ENCODE results near the gene NPPA. TPM values are rescaled to one million over a fixed set of nuclear protein-coding genes. Genes with fewer than 3 reads are reported as not detected.

Gene NPPA
- polyA plus RNA-seq, 1 experiment: not detected

DNA sequence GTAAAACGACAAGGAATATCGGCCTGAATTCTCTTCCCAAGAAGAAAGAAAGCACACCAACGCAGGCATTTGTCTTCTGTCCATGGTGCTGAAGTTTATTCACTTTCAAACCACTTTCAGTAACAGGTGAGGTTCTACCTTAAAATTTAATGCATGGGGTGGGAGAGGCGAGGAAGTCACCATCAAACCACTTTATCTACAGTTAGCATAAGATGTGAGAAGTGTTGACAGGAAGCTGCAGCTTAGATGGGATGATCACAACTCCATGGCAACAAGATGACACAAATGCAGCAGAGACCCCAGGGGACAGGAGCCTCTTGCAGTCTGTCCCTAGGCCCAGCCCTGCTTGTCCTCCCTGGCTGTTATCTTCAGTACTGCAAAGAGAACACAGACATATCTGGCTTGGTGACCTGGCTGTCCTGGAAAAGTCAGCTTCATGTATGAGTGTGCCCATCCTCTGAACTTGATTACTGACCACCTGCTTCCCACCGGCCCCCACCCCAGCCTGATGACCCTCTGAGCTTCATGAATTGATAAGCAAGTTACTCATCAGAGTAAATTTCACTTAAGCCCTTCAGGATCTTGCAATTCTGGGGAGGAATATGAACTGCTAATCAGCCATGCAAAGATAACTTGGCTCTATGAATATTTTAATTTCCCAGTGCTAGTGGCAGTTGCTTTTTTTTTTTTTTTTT, 1.8 kb downstream of the NPPA start:
- no peaks in the 10 kb centered on the region for H3K27me3 ChIP-seq (ENCODE audit: control insufficient read depth, insufficient read depth, low read length)
- TF ChIP-seq, protein P1, sequence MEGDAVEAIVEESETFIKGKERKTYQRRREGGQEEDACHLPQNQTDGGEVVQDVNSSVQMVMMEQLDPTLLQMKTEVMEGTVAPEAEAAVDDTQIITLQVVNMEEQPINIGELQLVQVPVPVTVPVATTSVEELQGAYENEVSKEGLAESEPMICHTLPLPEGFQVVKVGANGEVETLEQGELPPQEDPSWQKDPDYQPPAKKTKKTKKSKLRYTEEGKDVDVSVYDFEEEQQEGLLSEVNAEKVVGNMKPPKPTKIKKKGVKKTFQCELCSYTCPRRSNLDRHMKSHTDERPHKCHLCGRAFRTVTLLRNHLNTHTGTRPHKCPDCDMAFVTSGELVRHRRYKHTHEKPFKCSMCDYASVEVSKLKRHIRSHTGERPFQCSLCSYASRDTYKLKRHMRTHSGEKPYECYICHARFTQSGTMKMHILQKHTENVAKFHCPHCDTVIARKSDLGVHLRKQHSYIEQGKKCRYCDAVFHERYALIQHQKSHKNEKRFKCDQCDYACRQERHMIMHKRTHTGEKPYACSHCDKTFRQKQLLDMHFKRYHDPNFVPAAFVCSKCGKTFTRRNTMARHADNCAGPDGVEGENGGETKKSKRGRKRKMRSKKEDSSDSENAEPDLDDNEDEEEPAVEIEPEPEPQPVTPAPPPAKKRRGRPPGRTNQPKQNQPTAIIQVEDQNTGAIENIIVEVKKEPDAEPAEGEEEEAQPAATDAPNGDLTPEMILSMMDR (IDR thresholded peaks at IDR 0.05; ENCODE audit: low read depth, low read length): no peak
- CTCF ChIA-PET: interaction anchor here (0.7 kb wide), 1 partner anchor 1430 kb away, joined by 4 read pairs; no protein-coding TSS in a partner anchor
- DNase-seq (ENCODE audit: low read depth, low spot score): no peak
- H3K9me3 ChIP-seq (ENCODE audit: control insufficient read depth, insufficient read depth, low read length): no peaks in the 10 kb centered on the region; the same call in 1 of the 2 replicates
- H3K4me3 ChIP-seq (ENCODE audit: low read depth, low read length): no peak overlapping the region
- no peak overlapping the region for H3K27ac ChIP-seq (ENCODE audit: low read depth, low read length)
- POLR2A ChIA-PET: interaction anchor here (1.0 kb wide), 1 partner anchor 8 kb away, joined by 3 read pairs; no protein-coding TSS in a partner anchor

DNA sequence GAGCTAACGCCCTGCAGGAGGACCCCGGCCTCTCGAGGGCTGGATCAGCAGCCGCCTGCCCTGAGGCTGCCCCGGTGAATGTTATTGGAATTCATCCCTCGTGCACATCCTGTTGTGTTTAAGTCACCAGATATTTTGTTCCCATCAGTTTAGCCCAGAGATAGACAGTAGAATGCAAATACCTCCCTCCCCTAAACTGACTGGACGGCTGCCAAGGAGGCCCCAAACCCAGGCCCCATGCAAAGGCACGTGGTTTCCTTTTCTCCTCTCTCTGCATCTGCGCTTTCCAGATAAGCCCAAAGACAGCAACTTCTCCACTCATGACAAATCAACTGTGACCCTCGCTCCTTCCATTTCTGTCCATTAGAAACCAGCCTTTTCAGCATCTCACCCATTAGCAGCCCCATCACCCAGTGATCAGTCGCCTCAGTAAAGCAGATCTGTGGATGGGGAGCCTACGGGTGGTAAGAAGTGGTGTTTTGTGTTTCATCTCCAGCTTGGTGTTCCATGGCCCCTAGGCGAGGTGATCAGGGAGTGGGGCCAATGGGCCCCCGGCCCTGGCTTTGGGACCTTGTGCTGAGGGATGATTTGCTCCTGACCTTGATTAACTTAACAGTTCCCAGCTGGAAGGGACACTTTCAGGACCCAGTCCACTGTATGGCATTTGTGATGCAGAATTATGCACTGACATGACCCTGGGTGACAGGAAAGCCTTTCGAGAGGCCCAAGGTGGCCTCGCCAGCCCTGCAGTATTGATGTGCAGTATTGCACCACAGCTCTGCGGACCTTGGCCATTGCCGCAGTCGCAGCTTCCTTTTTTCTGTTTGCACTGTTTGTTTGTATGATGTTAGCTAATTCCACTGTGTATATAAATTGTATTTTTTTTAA, 5.2 kb downstream of the NPPA start:
- no peaks in the 10 kb centered on the region; the same call in 1 of the 2 replicates for H3K9me3 ChIP-seq (ENCODE audit: control insufficient read depth, insufficient read depth, low read length)
- no peak for DNase-seq (ENCODE audit: low read depth, low spot score)
- H3K27ac ChIP-seq (ENCODE audit: low read depth, low read length): no peak overlapping the region
- H3K27me3 ChIP-seq (ENCODE audit: control insufficient read depth, insufficient read depth, low read length): no peaks in the 10 kb centered on the region
- no peak overlapping the region for H3K4me3 ChIP-seq (ENCODE audit: low read depth, low read length)
- TF ChIP-seq, protein P1 (IDR thresholded peaks at IDR 0.05; ENCODE audit: low read depth, low read length): no peak
- CTCF ChIA-PET: interaction anchor here (0.8 to 2.2 kb wide), 2 partner anchors 65 to 249 kb away, joined by 3 to 7 read pairs; no protein-coding TSS in a partner anchor
- POLR2A ChIA-PET: interaction anchor here (0.6 kb wide), 2 partner anchors 67 to 90 kb away, joined by 3 to 5 read pairs; no protein-coding TSS in a partner anchor

DNA sequence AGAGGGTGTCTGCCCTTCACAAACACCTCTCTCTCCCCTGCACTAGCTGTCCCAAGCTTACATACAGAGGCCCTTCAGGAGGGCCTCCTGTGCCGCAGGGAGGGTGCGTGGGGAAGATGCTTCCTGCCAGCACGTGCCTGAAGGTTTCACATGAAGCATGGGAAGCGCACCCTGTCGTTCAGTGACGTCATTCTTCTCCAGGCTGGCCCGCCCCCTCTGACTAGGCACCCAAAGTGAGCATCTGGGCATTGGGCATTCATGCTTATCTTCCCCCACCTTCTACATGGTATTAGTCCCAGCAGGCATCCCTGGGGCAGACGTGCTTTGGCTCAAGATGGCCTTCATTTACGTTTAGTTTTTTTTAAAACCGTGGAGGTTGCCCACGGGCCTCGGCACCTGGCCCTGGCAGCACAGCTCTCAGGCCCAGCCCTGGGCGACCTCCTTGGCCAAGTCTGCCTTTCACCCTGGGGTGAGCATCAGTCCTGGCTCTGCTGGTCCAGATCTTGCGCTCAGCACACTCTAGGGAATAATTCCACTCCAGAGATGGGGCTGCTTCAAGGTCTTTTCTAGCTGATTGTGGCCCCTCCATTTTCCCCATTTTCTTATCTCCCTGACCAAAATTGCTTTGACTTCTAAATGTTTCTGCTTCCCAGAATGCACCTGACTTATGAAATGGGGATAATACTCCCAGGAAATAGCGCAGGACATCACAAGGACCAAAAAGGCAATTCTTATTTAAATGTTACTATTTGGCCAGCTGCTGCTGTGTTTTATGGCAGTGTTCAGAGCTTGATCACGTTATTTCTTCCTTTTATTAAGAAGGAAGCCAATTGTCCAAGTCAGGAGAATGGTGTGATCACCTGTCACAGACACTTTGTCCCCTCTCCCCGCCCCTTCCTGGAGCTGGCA, 6.1 kb downstream of the NPPA start:
- no peak for DNase-seq (ENCODE audit: low read depth, low spot score)
- H3K4me3 ChIP-seq (ENCODE audit: low read depth, low read length): no peak overlapping the region
- H3K27ac ChIP-seq (ENCODE audit: low read depth, low read length): no peak overlapping the region
- ChIA-PET POLR2A (interaction anchor here (0.6 kb wide), 1 partner anchor 91 kb away, joined by 5 read pairs; no protein-coding TSS in a partner anchor), CTCF (interaction anchor here (0.8 to 2.2 kb wide), 2 partner anchors 66 to 249 kb away, joined by 3 to 7 read pairs; no protein-coding TSS in a partner anchor)
- H3K27me3 ChIP-seq (ENCODE audit: control insufficient read depth, insufficient read depth, low read length): no peaks in the 10 kb centered on the region
- TF ChIP-seq, protein P1 (IDR thresholded peaks at IDR 0.05; ENCODE audit: low read depth, low read length): no peak
- H3K9me3 ChIP-seq (ENCODE audit: control insufficient read depth, insufficient read depth, low read length): no peaks in the 10 kb centered on the region; the same call in 1 of the 2 replicates

DNA sequence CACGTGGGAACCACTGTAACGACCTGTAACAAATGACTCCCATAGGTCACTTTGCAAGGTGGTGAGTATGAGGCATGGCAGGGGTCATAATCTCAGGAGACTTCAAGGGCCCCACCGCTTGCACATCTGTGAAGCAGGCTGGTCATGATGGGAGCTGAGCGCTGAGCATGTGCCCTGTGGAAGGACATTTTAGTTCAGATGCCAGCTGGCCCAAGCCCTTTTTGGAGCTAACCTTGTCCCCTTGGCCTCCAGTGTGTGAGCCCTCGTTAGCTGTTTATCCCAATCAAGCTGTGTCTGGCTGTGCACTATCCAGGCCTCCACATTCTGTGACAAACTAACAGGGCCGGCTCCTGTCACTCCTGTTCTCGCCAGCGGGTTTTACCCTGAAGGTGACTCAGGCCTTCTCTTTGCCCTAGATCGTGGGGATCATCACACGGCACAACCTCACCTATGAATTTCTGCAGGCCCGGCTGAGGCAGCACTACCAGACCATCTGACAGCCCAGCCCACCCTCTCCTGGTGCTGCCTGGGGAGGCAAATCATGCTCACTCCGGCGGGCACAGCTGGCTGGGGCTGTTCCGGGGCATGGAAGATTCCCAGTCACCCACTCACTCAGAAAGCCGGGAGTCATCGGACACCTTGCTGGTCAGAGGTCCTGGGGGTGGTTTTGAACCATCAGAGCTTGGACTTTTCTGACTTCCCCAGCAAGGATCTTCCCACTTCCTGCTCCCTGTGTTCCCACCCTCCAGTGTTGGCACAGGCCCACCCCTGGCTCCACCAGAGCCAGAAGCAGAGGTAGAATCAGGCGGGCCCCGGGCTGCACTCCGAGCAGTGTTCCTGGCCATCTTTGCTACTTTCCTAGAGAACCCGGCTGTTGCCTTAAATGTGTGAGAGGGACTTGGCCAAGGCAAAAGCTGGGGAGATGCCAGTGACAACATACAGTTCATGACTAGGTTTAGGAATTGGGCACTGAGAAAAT, 7.6 kb downstream of the NPPA start:
- ChIA-PET POLR2A (no interaction called here), CTCF (interaction anchor here (0.6 to 4.0 kb wide), 4 partner anchors 8 to 68 kb away, joined by 3 to 19 read pairs (median 5); no protein-coding TSS in a partner anchor)
- Histone ChIP-seq H3K9me3 (ENCODE audit: control insufficient read depth, insufficient read depth, low read length) (no peaks in the 10 kb centered on the region; the same call in 1 of the 2 replicates), H3K27ac (ENCODE audit: low read depth, low read length) (no peak overlapping the region), H3K27me3 (ENCODE audit: control insufficient read depth, insufficient read depth, low read length) (no peaks in the 10 kb centered on the region), H3K4me3 (ENCODE audit: low read depth, low read length) (no peak overlapping the region)
- DNase-seq (ENCODE audit: low read depth, low spot score): no peak
- TF ChIP-seq, protein P1 (IDR thresholded peaks at IDR 0.05; ENCODE audit: low read depth, low read length): no peak

Measured in AG04450 (cell line).